Measurements from ENCODE around the gene SCG5. TPM values are rescaled to one million over a fixed set of nuclear protein-coding genes. Genes with fewer than 3 reads are reported as not detected.

Gene SCG5
- total and polyA plus RNA-seq, 2 donors (not counting 1 experiment from before 2014, with no cell fraction given), result 0.18 TPM; not detected in 1

DNA sequence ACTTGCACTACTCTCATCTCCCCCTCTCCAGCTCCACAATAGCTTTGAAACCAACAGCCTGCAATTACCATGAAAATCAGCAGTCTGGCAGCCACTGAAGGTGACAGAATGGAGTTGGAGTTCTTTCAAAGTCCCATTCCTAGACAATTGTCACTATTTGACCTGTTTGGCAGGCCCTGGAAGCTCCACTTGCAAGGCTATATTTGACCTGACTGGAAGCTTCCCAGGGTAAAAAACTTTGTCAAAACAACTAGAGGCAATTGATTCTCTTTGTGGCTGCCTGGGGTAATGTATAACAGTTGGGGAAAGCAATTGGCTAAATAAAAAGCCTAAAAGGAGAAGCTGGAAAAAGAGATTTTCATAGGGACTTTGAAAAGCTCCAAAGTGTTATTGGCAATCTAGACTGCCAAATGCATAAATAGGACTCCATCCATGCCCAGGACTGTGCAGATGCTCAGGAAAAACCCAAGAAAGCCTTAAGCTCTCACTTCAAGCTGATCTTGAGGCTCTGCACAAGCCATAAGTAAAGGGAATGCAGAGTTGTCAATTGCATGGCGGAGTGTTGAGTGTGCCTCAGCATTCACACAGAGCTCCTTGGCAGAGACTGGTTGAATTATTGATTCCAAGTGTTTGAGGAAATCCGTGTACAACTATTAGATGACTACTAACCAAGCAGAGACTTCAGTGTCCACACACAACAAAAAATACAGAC, 94.6 kb downstream of the SCG5 start:
- intact Hi-C loops (cut with micrococcal nuclease), result no loop called here

DNA sequence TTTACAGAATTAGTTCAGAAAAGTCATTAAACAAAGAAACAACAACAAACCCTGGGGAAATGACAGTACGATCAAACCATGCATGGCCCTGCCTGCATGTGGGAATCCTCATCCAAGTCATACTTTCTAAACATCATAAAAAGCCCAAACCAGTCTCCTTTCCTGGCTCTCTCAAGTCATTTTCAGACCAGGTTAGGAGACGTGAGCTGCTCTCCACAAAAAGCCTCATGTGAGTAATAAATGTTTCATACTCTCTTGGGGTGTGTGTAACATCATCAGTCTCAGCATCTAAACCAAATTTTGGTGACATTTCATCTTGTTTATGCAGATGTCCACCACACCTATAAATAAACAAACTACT, 95.2 kb downstream of the SCG5 start:
- Mint-ChIP-seq H3K4me1 (no peaks in the 10 kb centered on the region), H3K27me3 (peaks cover 31% of the 10 kb centered on the region), H3K27ac (no peak overlapping the region), H3K9me3 (ENCODE audit: insufficient read depth) (peaks cover 2% of the 10 kb centered on the region), H3K4me3 (no peak overlapping the region)
- ChIA-PET CTCF (no interaction called here), POLR2A (no interaction called here)
- H3K79me2 ChIP-seq (ENCODE audit: control insufficient read depth, insufficient read depth, low read length), result no peaks in the 10 kb centered on the region
- 100% methylated on average over 1 of the region's 2 CpGs for WGBS (ENCODE audit: insufficient coverage)
- intact Hi-C loops (cut with micrococcal nuclease), result no loop called here
- no peaks in the 10 kb centered on the region for H4K20me1 ChIP-seq (ENCODE audit: control insufficient read depth, insufficient read depth, low read length, poor library complexity, severe bottlenecking)
- H3K9ac ChIP-seq (ENCODE audit: low read length), result no peak overlapping the region
- no peak overlapping the region for H2AFZ ChIP-seq (ENCODE audit: insufficient read depth, low read depth, low read length, poor library complexity, severe bottlenecking)
- H3K4me1 ChIP-seq (ENCODE audit: control insufficient read depth in 2 of 2, insufficient read depth in 2 of 2, low read length in 2 of 2), result no peaks in the 10 kb centered on the region
- no peak for DNase-seq
- H3K27me3 ChIP-seq (replicated peaks in 1 of 4; ENCODE audit: control extremely low read depth in 1 of 4, control insufficient read depth in 3 of 4, insufficient read depth in 4 of 4, low read length in 3 of 4), result peaks cover 0 to 8% (median 3%) of the 10 kb centered on the region in 4 experiments
- no peak for ATAC-seq (ENCODE audit: low read depth)
- H3K9me3 ChIP-seq (ENCODE audit: control extremely low read depth in 1 of 3, control insufficient read depth in 2 of 3, insufficient read depth in 1 of 3, low read length in 2 of 3), result peaks cover 0 to 3% (median 0%) of the 10 kb centered on the region in 3 donors
- H3K27ac ChIP-seq (ENCODE audit: low read length in 2 of 2), result no peak overlapping the region
- TF ChIP-seq CTCF (IDR thresholded peaks at IDR 0.05) (no peak), EZH2 (IDR thresholded peaks at IDR 0.05; ENCODE audit: borderline replicate concordance, insufficient read depth, low read depth, low read length, poor library complexity, severe bottlenecking) (no peak)
- no peaks in the 10 kb centered on the region for H3K36me3 ChIP-seq (replicated peaks in 1 of 2; ENCODE audit: control extremely low read depth in 1 of 2, control insufficient read depth in 1 of 2, extremely low read depth in 1 of 2, insufficient read depth in 2 of 2, low read length in 1 of 2)
- no peak overlapping the region for H3K4me3 ChIP-seq (ENCODE audit: control extremely low read depth in 1 of 5, extremely low read depth in 1 of 5, insufficient read depth in 1 of 5, low read depth in 2 of 5, low read length in 4 of 5)
- no peak overlapping the region for H3K4me2 ChIP-seq (replicated peaks; ENCODE audit: low read depth, low read length, poor library complexity, severe bottlenecking)

More for the DNA sequence above, 94.6 kb downstream of the SCG5 start:
- Histone ChIP-seq H2AFZ (ENCODE audit: insufficient read depth, low read depth, low read length, poor library complexity, severe bottlenecking) (no peak overlapping the region), H3K4me3 (ENCODE audit: control extremely low read depth in 1 of 5, extremely low read depth in 1 of 5, insufficient read depth in 1 of 5, low read depth in 2 of 5, low read length in 4 of 5) (no peak overlapping the region), H3K4me2 (replicated peaks; ENCODE audit: low read depth, low read length, poor library complexity, severe bottlenecking) (no peak overlapping the region), H3K4me1 (ENCODE audit: control insufficient read depth in 2 of 2, insufficient read depth in 2 of 2, low read length in 2 of 2) (no peaks in the 10 kb centered on the region), H3K36me3 (replicated peaks in 1 of 2; ENCODE audit: control extremely low read depth in 1 of 2, control insufficient read depth in 1 of 2, extremely low read depth in 1 of 2, insufficient read depth in 2 of 2, low read length in 1 of 2) (no peaks in the 10 kb centered on the region), H3K9me3 (ENCODE audit: control extremely low read depth in 1 of 3, control insufficient read depth in 2 of 3, insufficient read depth in 1 of 3, low read length in 2 of 3) (peaks cover 0 to 3% (median 0%) of the 10 kb centered on the region in 3 donors), H3K79me2 (ENCODE audit: control insufficient read depth, insufficient read depth, low read length) (no peaks in the 10 kb centered on the region), H3K27me3 (replicated peaks in 1 of 4; ENCODE audit: control extremely low read depth in 1 of 4, control insufficient read depth in 3 of 4, insufficient read depth in 4 of 4, low read length in 3 of 4) (peaks cover 0 to 8% (median 3%) of the 10 kb centered on the region in 4 experiments), H3K9ac (ENCODE audit: low read length) (no peak overlapping the region), H4K20me1 (ENCODE audit: control insufficient read depth, insufficient read depth, low read length, poor library complexity, severe bottlenecking) (no peaks in the 10 kb centered on the region), H3K27ac (ENCODE audit: low read length in 2 of 2) (no peak overlapping the region)
- Mint-ChIP-seq H3K4me1 (no peaks in the 10 kb centered on the region), H3K9me3 (ENCODE audit: insufficient read depth) (peaks cover 2% of the 10 kb centered on the region), H3K27ac (no peak overlapping the region), H3K4me3 (no peak overlapping the region), H3K27me3 (peaks cover 31% of the 10 kb centered on the region)
- no CpG with 5 or more reads among the region's 2 CpGs for WGBS (ENCODE audit: insufficient coverage)
- DNase-seq (no peak), ATAC-seq (ENCODE audit: low read depth) (no peak)
- no peak for TF ChIP-seq CTCF (IDR thresholded peaks at IDR 0.05)
- CTCF ChIA-PET, result interaction anchor here (1.2 kb wide), 1 partner anchor 9 kb away, joined by 3 read pairs; no protein-coding TSS in a partner anchor
- POLR2A ChIA-PET, result no interaction called here
